ENCODE measurements around the gene ZNF609. TPM values are rescaled to one million over a fixed set of nuclear protein-coding genes. Genes with fewer than 3 reads are reported as not detected.

Gene ZNF609
- total and polyA plus RNA-seq, 10 of the 15 experiments (the other 5 are each of a cell fraction or from before 2014, with no cell fraction given) = 5.1 to 35.3 (median 13.6) TPM

DNA sequence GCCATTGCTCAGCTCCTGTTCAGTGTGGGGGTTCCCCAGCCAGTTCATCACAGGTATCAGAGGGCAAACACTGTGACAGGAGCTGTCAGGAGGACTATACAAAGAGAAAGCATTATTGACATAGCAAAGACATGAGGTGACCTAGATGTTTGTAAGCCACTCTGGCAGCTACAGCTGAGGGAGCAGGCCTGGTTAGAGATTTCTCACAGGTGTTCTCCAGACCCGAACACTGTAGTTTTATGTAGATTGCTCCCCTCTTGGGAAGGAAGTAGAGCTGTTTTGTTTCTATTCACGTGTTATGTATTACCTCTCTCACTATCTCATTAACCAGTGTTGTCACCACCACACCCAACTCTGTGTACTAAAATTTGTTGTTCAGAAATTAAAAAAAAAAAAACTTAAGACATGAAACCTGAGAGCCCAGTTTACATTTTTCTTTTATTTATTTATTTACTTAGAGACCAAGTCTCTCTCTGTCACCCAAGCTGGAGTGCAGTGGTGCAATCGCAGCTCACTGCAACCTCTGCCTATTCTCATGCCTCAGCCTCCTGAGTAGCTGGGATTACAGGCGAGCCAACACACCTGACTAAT lies 191.3 kb downstream of the ZNF609 start:
- peak; percentile 82 for DNase-seq (ENCODE audit: low read depth, low spot score)
- TF ChIP-seq TBL1XR1 (IDR thresholded peaks at IDR 0.05; ENCODE audit: low read depth, low read length) (0 out of 2 replicates have a peak, but pooled peaks have one; percentile 50), NBN (IDR thresholded peaks at IDR 0.05) (peak; percentile 58; the same call in 1 of the 2 replicates), SIN3A (IDR thresholded peaks at IDR 0.05; ENCODE audit: low read depth, low read length) (0 out of 2 replicates have a peak, but pooled peaks have one; percentile 37), SREBF2 (IDR thresholded peaks at IDR 0.05; ENCODE audit: low read length) (no peak), ATF7 (IDR thresholded peaks at IDR 0.05; ENCODE audit: low read depth) (peak; percentile 77), RFX5 (IDR thresholded peaks at IDR 0.05; ENCODE audit: low read depth, low read length) (no peak), SP1 (IDR thresholded peaks at IDR 0.05; ENCODE audit: low read depth, low read length) (no peak), MXI1 (IDR thresholded peaks at IDR 0.05; ENCODE audit: low read depth, low read length) (peak; percentile 82), KAT2A (conservative IDR thresholded peaks at IDR 0.05; ENCODE audit: control insufficient read depth, low read depth, low read length) (no peak), POU2F2 (IDR thresholded peaks at IDR 0.05; ENCODE audit: borderline replicate concordance, low read depth, low read length) (peak; percentile 56; the same call in 1 of the 3 replicates)
- TF ChIP-seq, protein P1, sequence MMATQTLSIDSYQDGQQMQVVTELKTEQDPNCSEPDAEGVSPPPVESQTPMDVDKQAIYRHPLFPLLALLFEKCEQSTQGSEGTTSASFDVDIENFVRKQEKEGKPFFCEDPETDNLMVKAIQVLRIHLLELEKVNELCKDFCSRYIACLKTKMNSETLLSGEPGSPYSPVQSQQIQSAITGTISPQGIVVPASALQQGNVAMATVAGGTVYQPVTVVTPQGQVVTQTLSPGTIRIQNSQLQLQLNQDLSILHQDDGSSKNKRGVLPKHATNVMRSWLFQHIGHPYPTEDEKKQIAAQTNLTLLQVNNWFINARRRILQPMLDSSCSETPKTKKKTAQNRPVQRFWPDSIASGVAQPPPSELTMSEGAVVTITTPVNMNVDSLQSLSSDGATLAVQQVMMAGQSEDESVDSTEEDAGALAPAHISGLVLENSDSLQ (IDR thresholded peaks at IDR 0.05) = peak; percentile 89
- TF ChIP-seq, protein P2, sequence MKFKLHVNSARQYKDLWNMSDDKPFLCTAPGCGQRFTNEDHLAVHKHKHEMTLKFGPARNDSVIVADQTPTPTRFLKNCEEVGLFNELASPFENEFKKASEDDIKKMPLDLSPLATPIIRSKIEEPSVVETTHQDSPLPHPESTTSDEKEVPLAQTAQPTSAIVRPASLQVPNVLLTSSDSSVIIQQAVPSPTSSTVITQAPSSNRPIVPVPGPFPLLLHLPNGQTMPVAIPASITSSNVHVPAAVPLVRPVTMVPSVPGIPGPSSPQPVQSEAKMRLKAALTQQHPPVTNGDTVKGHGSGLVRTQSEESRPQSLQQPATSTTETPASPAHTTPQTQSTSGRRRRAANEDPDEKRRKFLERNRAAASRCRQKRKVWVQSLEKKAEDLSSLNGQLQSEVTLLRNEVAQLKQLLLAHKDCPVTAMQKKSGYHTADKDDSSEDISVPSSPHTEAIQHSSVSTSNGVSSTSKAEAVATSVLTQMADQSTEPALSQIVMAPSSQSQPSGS (IDR thresholded peaks at IDR 0.05; ENCODE audit: low read length) = peak; percentile 40; the same call in 1 of the 2 replicates
- TF ChIP-seq, protein P3, sequence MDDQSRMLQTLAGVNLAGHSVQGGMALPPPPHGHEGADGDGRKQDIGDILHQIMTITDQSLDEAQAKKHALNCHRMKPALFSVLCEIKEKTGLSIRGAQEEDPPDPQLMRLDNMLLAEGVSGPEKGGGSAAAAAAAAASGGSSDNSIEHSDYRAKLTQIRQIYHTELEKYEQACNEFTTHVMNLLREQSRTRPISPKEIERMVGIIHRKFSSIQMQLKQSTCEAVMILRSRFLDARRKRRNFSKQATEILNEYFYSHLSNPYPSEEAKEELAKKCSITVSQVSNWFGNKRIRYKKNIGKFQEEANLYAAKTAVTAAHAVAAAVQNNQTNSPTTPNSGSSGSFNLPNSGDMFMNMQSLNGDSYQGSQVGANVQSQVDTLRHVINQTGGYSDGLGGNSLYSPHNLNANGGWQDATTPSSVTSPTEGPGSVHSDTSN (IDR thresholded peaks at IDR 0.05; ENCODE audit: insufficient replicate concordance, low read depth, low read length) = peak; percentile 11
- TF ChIP-seq, protein P4, sequence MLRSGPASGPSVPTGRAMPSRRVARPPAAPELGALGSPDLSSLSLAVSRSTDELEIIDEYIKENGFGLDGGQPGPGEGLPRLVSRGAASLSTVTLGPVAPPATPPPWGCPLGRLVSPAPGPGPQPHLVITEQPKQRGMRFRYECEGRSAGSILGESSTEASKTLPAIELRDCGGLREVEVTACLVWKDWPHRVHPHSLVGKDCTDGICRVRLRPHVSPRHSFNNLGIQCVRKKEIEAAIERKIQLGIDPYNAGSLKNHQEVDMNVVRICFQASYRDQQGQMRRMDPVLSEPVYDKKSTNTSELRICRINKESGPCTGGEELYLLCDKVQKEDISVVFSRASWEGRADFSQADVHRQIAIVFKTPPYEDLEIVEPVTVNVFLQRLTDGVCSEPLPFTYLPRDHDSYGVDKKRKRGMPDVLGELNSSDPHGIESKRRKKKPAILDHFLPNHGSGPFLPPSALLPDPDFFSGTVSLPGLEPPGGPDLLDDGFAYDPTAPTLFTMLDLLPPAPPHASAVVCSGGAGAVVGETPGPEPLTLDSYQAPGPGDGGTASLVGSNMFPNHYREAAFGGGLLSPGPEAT (IDR thresholded peaks at IDR 0.05; ENCODE audit: low read depth) = 0 out of 2 replicates have a peak, but pooled peaks have one; percentile 47
- TF ChIP-seq, protein P5, sequence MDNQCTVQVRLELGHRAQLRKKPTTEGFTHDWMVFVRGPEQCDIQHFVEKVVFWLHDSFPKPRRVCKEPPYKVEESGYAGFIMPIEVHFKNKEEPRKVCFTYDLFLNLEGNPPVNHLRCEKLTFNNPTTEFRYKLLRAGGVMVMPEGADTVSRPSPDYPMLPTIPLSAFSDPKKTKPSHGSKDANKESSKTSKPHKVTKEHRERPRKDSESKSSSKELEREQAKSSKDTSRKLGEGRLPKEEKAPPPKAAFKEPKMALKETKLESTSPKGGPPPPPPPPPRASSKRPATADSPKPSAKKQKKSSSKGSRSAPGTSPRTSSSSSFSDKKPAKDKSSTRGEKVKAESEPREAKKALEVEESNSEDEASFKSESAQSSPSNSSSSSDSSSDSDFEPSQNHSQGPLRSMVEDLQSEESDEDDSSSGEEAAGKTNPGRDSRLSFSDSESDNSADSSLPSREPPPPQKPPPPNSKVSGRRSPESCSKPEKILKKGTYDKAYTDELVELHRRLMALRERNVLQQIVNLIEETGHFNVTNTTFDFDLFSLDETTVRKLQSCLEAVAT (IDR thresholded peaks at IDR 0.05) = 0 out of 2 replicates have a peak, but pooled peaks have one; percentile 46

More for the DNA sequence above, 191.3 kb downstream of the ZNF609 start:
- Histone ChIP-seq H3K36me3 (ENCODE audit: control insufficient read depth in 2 of 2, insufficient read depth in 2 of 2, low read length in 1 of 2) (no peaks in the 10 kb centered on the region; a peak in 1 of 4 replicates), H3K4me1 (ENCODE audit: control insufficient read depth, insufficient read depth, low read length) (peaks cover 25% of the 10 kb centered on the region), H3K9ac (ENCODE audit: control insufficient read depth, insufficient read depth, low read length) (no peak overlapping the region), H2AFZ (ENCODE audit: control insufficient read depth, low read depth, low read length) (no peak overlapping the region; the same call in 1 of the 2 replicates), H3K4me2 (ENCODE audit: control insufficient read depth, insufficient read depth) (peak overlapping the region; percentile 45), H3K27ac (ENCODE audit: control insufficient read depth, insufficient read depth) (peak overlapping the region; percentile 74), H3K4me3 (no peak overlapping the region), H3K27me3 (replicated peaks in 1 of 2; ENCODE audit: control insufficient read depth in 2 of 2, insufficient read depth in 2 of 2, low read length in 1 of 2) (no peaks in the 10 kb centered on the region), H3K9me3 (replicated peaks; ENCODE audit: control insufficient read depth, insufficient read depth, low read length) (no peaks in the 10 kb centered on the region), H3K79me2 (ENCODE audit: control insufficient read depth, insufficient read depth, low read length) (peaks cover 9% of the 10 kb centered on the region), H4K20me1 (ENCODE audit: control insufficient read depth, insufficient read depth) (no peaks in the 10 kb centered on the region)
- intact Hi-C loops (cut with micrococcal nuclease; ENCODE audit: unreplicated experiment) = loop anchor here (1.0 to 10.0 kb wide), 5 partner anchors 17 to 447 kb away; no protein-coding TSS in a partner anchor
- FAIRE-seq = peak; percentile 92
- ChIA-PET SMC1A (ENCODE audit: uncharacterized antibody, unreplicated experiment) (interaction anchor here (0.6 to 6.7 kb wide), 50 partner anchors 8 to 488 kb away, joined by 3 to 234 read pairs (median 5); partner anchors contain the start of genes PPIB, TRIP4 and ZNF609), CTCF (interaction anchor here (0.7 to 4.3 kb wide), 27 partner anchors 9 to 442 kb away, joined by 3 to 93 read pairs (median 4); partner anchors contain the start of gene TRIP4), RAD21 (ENCODE audit: unreplicated experiment) (interaction anchor here (0.5 to 4.6 kb wide), 44 partner anchors 8 to 770 kb away, joined by 3 to 239 read pairs (median 5); partner anchors contain the start of genes TRIP4 and ZNF609), POLR2A (interaction anchor here (0.5 to 4.2 kb wide), 14 partner anchors 8 to 225 kb away, joined by 3 to 63 read pairs (median 6); no protein-coding TSS in a partner anchor)
- ATAC-seq = peak; percentile 96
- in situ Hi-C loops (cut with MboI) = loop anchor here (25.0 kb wide), 1 partner anchor 439 kb away; no protein-coding TSS in a partner anchor
- WGBS (ENCODE audit: insufficient coverage, insufficient replicate concordance, low lambda C conversion rate, missing lambda C conversion rate) = 9% methylated on average over 4 of the region's 4 CpGs
- no TSS peak for BruUV-seq (replicated peaks)
